ENCODE data around the gene STAT1. TPM values are rescaled to one million over a fixed set of nuclear protein-coding genes. Genes with fewer than 3 reads are reported as not detected.

STAT1 gene
- total RNA-seq (2014; rRNA removed; shearing (Covaris generic)): 55.2 and 62.3 TPM in 2 replicates
- polyA plus RNA-seq (2014; cell fraction: nucleus; rRNA removed): 48.7 and 108 TPM in 2 replicates

- peak; percentile 89 for DNase-seq (ENCODE audit: extremely low read depth, low read depth)
Observed at GRCh38 chr2:191013932-191014652, at the start of gene STAT1. Gene STAT1, minus strand, starts transcription at chr2:191014171. Its CDS starts 4,168 bp downstream, at chr2:191010003.

GRCh38 chr2:191063584-191063983, 49.6 kb upstream of the STAT1 start:
- DNase-seq (ENCODE audit: extremely low read depth, low read depth): no peak

- DNase-seq (ENCODE audit: extremely low read depth, low read depth): no peak
Observed at GRCh38 chr2:191061381-191061980, 47.5 kb upstream of the STAT1 start.

- no peak for DNase-seq (ENCODE audit: extremely low read depth, low read depth)
Observed at GRCh38 chr2:191059308-191059707, 45.3 kb upstream of the STAT1 start.

GRCh38 chr2:191056228-191056627, 42.3 kb upstream of the STAT1 start:
- DNase-seq (ENCODE audit: extremely low read depth, low read depth): no peak

- DNase-seq (ENCODE audit: extremely low read depth, low read depth): no peak
Observed at GRCh38 chr2:191053256-191053655, 39.3 kb upstream of the STAT1 start.

GRCh38 chr2:191051825-191052778, 38.1 kb upstream of the STAT1 start:
- DNase-seq (ENCODE audit: extremely low read depth, low read depth): peak; percentile 66

- DNase-seq (ENCODE audit: extremely low read depth, low read depth): no peak
Observed at GRCh38 chr2:191051177-191051576, 37.2 kb upstream of the STAT1 start.

- peak; percentile 91 for DNase-seq (ENCODE audit: extremely low read depth, low read depth)
Observed at GRCh38 chr2:191050640-191050987, 36.6 kb upstream of the STAT1 start.

GRCh38 chr2:191049728-191050639, 36.0 kb upstream of the STAT1 start:
- DNase-seq (ENCODE audit: extremely low read depth, low read depth): peak; percentile 92

- peak; percentile 85 for DNase-seq (ENCODE audit: extremely low read depth, low read depth)
Observed at GRCh38 chr2:191048073-191048472, 34.1 kb upstream of the STAT1 start.

GRCh38 chr2:191045141-191045540, 31.2 kb upstream of the STAT1 start:
- DNase-seq (ENCODE audit: extremely low read depth, low read depth): no peak

GRCh38 chr2:191043438-191043837, 29.5 kb upstream of the STAT1 start:
- no peak for DNase-seq (ENCODE audit: extremely low read depth, low read depth)

GRCh38 chr2:191041418-191042161, 27.6 kb upstream of the STAT1 start:
- peak; percentile 59 for DNase-seq (ENCODE audit: extremely low read depth, low read depth)

- DNase-seq (ENCODE audit: extremely low read depth, low read depth): no peak
Observed at GRCh38 chr2:191039616-191040015, 25.6 kb upstream of the STAT1 start.

GRCh38 chr2:191038741-191039140, 24.8 kb upstream of the STAT1 start:
- no peak for DNase-seq (ENCODE audit: extremely low read depth, low read depth)

GRCh38 chr2:191038241-191038725, 24.3 kb upstream of the STAT1 start:
- DNase-seq (ENCODE audit: extremely low read depth, low read depth): no peak

- DNase-seq (ENCODE audit: extremely low read depth, low read depth): no peak
Observed at GRCh38 chr2:191037351-191037750, 23.4 kb upstream of the STAT1 start.

- no peak for DNase-seq (ENCODE audit: extremely low read depth, low read depth)
Observed at GRCh38 chr2:191036363-191036762, 22.4 kb upstream of the STAT1 start.
